AG20443 (cell line): ENCODE data around the gene IMMP2L.

Source experiments
- DNase-seq: peaks from one replicate; pipeline ENCODE4 v3.0.0; 2012; ENCODE audit warnings: low spot score, mixed read lengths

Gene IMMP2L

DNA sequence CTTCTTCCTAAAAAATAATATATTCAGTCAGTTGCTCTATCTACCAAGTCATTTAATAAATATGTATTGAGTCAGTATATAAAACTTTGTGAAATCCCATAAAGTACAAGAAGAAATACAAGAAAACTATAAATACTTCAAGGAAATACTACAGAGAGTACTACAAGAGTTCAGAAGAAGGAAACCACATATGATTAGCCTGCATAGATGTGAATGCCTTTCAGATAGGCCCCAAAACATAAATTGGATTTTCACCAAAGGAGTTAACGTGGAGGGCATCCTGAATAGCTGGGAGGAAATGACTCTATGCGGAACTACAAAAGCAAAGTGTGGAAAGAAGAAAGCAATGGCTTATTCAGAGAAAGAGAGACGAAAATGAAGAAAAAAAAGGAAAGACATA is 351.3 kb downstream of the IMMP2L start:
- DNase-seq: no peak

DNA sequence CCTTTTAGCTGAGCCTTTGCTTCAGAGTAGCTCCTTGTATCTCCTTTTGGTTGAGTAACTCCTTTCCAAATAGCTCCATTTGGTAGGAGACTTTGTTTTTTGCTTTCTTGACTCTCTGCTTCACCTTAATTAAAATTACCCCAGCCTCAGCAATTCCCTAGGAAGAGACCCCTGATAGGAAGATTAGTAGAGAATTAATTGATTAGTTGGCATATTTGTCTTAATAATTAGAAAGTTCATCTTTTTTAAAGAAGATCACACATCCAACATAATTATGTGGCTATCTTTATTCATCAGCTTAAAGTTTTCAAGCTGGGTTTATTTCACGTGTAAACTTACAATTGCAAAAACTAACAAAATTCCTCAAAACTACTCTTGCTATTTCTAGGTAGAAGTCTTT is 352.2 kb downstream of the IMMP2L start:
- DNase-seq: no peak

DNA sequence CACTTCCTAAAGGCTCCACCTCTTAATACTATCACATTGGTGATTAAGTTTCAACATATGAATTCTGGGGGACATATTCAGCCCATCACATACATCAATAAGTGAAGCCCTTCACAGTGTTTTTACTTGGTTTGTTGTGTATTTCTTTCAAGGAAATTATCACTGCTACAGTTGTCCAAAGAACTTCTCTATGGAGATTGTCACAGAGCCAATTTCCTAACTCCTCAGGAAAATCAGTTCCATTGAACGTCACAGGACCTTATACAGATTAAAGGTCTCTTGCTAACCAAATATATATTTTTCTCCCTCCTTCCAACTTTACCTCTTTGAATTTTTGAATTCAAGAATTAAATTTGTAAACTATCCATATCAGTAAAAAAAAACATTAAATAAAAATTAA is 357.0 kb downstream of the IMMP2L start:
- no peak for DNase-seq

DNA sequence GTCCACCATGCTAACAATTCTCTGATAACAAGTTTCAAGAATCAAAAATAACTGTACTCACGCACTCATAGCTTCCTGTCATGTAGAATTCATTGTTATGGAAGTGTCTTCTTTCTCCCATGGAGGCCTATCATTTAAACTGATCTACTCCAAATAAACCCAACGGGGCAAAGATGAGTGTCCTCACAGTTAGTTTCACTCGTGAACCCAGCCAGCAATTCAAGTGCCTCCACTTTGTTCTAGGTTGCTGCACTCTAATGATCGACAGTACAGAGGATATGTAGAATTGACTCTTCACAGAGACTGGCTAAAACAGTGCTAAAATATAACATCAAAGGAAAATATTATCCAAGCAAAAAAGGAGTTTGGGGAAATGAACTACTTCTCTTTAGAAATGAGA is 360.0 kb downstream of the IMMP2L start:
- DNase-seq: no peak

DNA sequence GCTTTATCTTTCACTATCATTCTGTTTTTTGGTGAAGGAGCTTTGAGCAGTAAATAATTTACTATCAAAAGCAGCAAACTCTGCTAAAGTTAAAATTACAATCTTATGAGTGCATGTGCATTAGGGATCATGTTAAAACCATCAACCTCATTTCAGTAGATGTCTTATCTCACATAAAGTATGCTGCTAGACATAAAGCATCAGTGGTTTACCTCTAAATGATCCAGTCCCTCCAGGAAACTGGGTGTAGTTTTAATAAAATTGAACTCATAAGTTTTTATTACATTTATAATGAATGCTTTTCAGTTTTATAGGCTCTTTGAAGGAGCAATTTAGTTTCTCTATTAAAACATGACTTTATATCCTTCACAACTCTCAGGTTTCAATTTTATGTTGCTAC is 362.6 kb downstream of the IMMP2L start:
- DNase-seq: no peak

DNA sequence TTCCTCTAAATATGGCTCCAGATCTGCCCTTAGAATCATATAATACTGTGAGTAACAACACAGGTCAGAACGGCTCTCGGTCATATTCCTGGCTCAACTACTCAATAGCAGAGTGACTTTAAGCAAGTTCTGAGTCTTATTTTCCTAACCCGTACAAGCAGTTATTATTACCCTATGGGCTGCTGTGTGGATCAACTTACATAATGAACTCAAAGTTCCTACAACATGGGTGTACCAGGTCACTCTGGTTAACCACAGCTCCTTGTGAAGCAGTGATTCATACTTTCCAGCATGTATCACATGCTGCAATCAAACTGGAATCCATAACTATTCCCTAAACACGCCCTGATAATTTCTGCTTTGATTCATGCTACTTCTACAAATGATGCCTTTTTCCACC is 364.0 kb downstream of the IMMP2L start:
- peak; percentile 77 for DNase-seq

- DNase-seq: no peak
Observed at GRCh38 chr7:111196655-111197054, 365.6 kb downstream of the IMMP2L start.

DNA sequence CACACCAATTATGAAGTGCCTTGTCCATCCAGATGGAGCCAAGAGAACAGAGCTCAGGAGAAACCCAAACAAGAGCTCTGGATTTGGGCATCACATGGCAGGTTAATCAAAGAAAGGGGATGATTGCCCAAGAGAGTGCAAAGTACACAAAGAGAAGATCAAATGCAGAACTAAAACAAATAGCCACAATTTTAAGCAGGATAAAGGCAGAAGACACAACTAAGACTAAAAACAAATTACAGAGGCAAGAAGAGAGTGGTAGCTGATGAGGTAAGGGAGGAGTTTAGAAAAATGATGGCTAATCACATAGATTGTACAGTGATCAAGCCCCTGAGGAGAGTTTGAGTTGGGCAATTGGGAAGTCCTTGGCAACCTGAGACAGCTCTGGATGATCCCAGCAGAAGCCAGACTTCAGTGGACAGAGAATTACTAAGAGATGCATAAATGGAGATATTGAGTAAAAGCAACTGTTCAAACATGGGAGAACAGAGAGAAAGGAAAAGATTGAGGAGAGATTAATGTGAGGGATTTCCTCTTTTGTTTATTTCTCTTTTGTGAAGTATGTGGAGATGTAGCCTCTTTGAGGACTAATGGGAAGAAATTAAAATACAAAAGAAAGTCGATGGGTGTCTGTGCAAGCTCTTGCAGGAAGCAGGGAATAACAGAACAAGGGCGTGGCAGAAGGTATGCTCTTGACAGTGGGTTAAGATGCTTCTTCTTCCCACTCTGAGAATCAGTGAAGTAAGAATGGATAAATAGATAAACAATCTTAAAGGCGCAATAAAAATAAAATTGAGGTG is 369.5 kb downstream of the IMMP2L start:
- DNase-seq: no peak

GRCh38 chr7:111190804-111191203 is 371.5 kb downstream of the IMMP2L start:
- no peak for DNase-seq

- no peak for DNase-seq
Observed at GRCh38 chr7:111184987-111185386, 377.3 kb downstream of the IMMP2L start.

- DNase-seq: no peak
Observed at GRCh38 chr7:111183321-111183720, 379.0 kb downstream of the IMMP2L start.

GRCh38 chr7:111180338-111180737 is 382.0 kb downstream of the IMMP2L start:
- DNase-seq: no peak

DNA sequence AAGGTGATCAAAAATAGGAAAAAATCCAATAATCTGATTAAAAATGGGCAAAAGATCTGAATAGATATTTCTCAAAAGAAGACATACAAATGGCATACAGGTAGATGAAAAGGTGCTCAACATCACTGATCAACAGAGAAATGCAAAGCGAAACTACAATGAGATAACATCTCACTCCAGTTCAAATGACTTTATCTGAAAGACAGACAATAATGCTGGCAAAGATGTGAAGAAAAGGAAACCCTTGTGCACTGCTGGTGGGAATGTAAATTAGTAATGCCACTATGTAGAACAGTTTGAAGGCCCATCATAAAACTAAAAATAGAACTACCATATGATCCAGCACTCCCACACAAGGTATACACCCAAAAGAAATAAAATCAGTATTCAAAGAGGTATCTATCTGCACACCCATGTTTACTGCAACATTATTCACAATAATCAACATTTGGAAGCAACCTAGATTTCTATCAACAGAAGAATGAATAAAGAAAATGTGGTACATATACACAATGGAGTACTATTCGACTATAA is 386.3 kb downstream of the IMMP2L start:
- no peak for DNase-seq

- no peak for DNase-seq
Observed at GRCh38 chr7:111174510-111174909, 387.8 kb downstream of the IMMP2L start.

- DNase-seq: no peak
Observed at GRCh38 chr7:111173990-111174389, 388.3 kb downstream of the IMMP2L start.

DNA sequence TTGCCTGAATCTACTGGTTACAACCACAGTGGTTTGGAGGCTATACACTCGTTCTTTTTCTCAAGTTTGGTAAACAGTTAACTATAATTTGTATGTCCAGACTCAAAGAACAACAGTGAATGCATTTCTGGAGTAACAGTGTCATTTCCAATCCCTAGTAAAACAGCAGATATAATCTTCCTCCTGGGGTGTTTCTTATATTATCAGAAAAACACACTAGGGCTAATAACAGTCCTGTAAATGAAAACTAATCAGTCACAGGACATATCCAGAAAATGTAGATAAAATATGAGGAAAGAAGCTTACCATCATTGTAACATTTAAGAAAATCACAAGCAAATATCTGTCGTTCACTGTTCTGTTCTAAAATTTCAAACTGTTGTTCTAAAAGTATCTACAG is 388.8 kb downstream of the IMMP2L start:
- no peak for DNase-seq

DNA sequence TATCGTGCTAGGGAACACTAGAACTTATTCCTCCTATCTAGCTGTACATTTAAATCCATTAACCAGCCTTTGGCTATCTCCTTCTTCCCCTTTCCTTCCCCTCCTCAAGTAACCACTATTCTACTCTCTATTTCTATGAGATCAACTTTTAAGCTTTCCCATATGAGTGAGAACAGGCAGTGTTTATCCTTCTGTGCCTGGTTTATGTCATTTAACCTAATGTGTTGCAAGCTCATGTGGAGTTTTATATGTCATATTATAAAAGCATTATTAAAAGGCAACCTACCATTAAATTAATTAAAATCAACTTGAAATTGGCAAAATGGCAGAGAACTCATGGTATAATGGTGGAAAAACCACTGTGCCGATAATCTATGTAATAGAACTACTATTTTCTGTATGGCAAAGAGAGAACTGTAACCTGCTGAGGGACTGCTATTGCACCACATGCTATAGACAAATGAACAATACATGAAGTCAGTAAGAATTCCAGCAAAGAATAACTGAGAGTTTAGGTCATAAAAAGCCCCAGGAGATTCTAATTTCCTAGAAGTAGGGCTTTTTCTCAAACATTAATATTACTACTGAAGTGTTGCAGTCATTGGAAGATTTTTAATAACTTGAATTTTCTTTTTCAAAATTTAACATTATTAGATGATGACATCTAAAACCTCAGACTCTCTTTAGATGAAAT is 389.6 kb downstream of the IMMP2L start:
- no peak for DNase-seq

GRCh38 chr7:111168182-111168581 is 394.1 kb downstream of the IMMP2L start:
- DNase-seq: no peak

- DNase-seq: no peak
Observed at GRCh38 chr7:111164442-111164841, 397.9 kb downstream of the IMMP2L start.

GRCh38 chr7:111162692-111163091 is 399.6 kb downstream of the IMMP2L start:
- DNase-seq: no peak

GRCh38 chr7:111160297-111160696 is 402.0 kb downstream of the IMMP2L start:
- no peak for DNase-seq

GRCh38 chr7:111159426-111159825 is 402.9 kb downstream of the IMMP2L start:
- DNase-seq: peak; percentile 27

DNA sequence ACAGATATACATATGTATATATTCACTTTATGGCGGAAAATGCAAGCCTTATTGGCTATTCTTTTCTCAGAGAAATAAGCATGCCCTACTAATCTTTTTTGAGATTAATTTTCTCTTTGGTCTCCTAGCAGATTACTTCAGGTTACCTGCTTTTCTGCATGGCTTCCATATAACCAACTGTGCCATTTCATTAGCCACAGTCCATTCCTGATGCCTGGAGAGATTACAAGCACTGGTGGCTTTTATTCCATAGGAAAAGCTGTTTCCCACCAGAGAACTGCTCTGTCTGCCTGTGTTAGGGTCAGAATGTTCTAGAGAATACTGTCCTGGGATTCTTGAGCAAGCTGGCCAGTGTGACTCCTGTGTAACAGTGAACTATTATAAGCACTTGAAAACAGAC is 411.6 kb downstream of the IMMP2L start:
- DNase-seq: no peak
